Activated CD8-positive, alpha-beta T cell treated with anti-CD3 and anti-CD28 coated beads, Interleukin-2, amount 10 ng/mL, durations not matched to agents 7 days and 5 days (primary cell): ENCODE measurements around the gene TEX11. TPM values are rescaled to one million over a fixed set of nuclear protein-coding genes. Genes with fewer than 3 reads are reported as not detected.
"Not testable (repeated sequence)": the region's sequence is repeated elsewhere in the genome, so short reads cannot be mapped to it uniquely, and the experiment has no call there.

Experiments used
- ATAC-seq: fragments of 150-1000 bp; cut with Tn5 transposase; one replicate; pipeline ENCODE4 v1.10.0; 2021; ENCODE audit warnings: moderate library complexity
- CTCF ChIA-PET: fragments of 350-600 bp; sonication (Branson Sonifier 250); formaldehyde crosslinking; loops from one replicate; lab custom pipeline; 2021; ENCODE audit warnings: antibody characterized with exemption; lab: Charles Lee
- POLR2A ChIA-PET: fragments of 350-600 bp; sonication (Branson Sonifier 250); formaldehyde crosslinking; loops from one replicate; lab custom pipeline; 2021; ENCODE audit warnings: antibody characterized with exemption; lab: Charles Lee
- DNase-seq: peaks from one replicate; pipeline ENCODE4 v3.0.0-alpha.2; 2020
- H3K27ac Mint-ChIP-seq: one replicate; pipeline ENCODE4 v1.8.0; 2021; ENCODE audit warnings: mild to moderate bottlenecking, mixed read lengths
- H3K27me3 Mint-ChIP-seq: one replicate; pipeline ENCODE4 v1.8.0; 2021; ENCODE audit warnings: low read depth, mixed read lengths
- H3K36me3 Mint-ChIP-seq: one replicate; pipeline ENCODE4 v1.8.0; 2021; ENCODE audit warnings: low read depth, mixed read lengths
- H3K4me1 Mint-ChIP-seq: one replicate; pipeline ENCODE4 v1.8.0; 2021; ENCODE audit warnings: low read depth, mixed read lengths
- H3K4me3 Mint-ChIP-seq: one replicate; pipeline ENCODE4 v1.8.0; 2021; ENCODE audit warnings: mild to moderate bottlenecking, mixed read lengths
- H3K9me3 Mint-ChIP-seq: one replicate; pipeline ENCODE4 v1.8.0; 2022; ENCODE audit warnings: mixed read lengths; ENCODE audit not compliant: insufficient read depth
- total RNA-seq, 2 experiments: library from RNA; stranded (reverse); gene quantifications; one replicate each; pipeline ENCODE4 v1.2.3, GENCODE V29; 2021

Gene TEX11
- total RNA-seq, 2 experiments from 2014 or later: not detected

DNA sequence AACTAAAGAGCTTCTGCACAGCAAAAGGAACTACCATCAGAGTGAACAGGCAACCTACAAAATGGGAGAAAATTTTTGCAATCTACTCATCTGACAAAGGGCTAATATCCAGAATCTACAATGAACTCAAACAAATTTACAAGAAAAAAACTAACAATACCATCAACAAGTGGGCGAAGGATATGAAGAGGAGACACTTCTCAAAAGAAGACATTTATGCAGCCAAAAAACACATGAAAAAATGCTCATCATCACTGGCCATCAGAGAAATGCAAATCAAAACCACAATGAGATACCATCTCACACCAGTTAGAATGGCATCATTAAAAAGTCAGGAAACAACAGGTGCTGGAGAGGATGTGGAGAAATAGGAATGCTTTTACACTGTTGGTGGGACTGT, 64.9 kb downstream of the TEX11 start:
- H3K27ac Mint-ChIP-seq, H3K27me3 Mint-ChIP-seq, POLR2A ChIA-PET, DNase-seq, H3K4me1 Mint-ChIP-seq, H3K9me3 Mint-ChIP-seq, H3K36me3 Mint-ChIP-seq, ATAC-seq, CTCF ChIA-PET, H3K4me3 Mint-ChIP-seq: not testable (repeated sequence)

DNA sequence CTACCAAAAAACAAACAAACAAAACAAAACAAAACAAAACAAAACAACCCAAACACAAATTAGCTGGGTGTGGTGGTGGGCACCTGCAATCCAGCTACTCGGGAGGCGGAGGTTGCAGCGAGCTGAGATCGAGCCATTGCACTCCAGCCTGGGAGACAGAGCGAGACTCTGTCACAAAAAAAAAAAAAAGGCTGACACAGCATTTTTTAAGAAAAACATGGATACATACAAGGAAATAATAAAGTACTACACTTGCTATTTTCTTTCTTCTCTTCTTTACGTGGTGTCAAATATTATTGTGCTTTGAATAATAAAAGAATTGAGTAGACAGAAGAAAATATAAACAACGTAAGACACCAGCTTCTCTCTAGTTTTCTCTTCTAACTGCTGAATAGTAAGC, 73.9 kb downstream of the TEX11 start:
- ChIA-PET CTCF (no interaction called here), POLR2A (no interaction called here)
- no peak for ATAC-seq
- DNase-seq: no peak
- H3K9me3 Mint-ChIP-seq: no peaks in the 10 kb centered on the region
- H3K27me3 Mint-ChIP-seq: peaks cover 4% of the 10 kb centered on the region
- H3K27ac Mint-ChIP-seq: no peak overlapping the region
- no peaks in the 10 kb centered on the region for H3K4me1 Mint-ChIP-seq
- no peaks in the 10 kb centered on the region for H3K36me3 Mint-ChIP-seq
- H3K4me3 Mint-ChIP-seq: no peak overlapping the region

DNA sequence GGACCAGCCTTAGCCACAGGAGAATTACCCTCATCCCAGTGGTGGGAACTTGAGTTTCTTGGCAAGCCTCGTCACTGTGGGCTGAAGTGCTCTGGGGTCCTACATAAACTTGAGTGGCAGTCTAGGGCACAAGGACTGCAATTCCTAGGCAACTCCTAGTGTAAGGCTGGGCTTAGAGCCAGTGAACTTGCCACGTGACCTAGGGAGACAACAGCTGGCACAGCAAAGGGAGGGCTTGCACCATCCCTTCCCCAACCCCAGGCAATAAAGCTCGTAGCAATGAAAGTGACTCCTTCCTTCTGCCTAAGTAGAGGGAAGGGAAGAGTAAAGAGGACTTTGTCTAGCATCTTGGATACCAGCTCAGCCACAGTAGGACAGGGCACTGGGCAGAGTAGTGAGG, 81.8 kb downstream of the TEX11 start:
- CTCF ChIA-PET: no interaction called here
- no peaks in the 10 kb centered on the region for H3K36me3 Mint-ChIP-seq
- ATAC-seq: no peak

DNA sequence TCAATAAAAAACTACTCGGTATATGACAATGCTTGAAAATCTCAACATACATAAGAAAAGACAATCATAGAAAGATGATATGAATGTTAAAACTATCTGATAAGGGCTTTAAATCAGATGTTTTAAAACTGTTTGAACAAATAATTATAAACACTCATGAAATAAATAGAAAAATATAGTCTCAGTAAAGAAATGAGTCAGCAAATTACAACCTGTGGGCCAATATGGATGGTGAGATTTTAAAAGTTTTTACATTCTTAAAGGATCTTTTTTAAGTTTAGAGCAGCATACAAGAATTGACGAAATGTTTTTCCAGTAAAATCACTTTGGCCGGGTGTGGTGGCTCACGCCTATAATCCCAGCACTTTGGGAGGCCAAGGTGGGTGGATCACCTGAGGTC, 83.1 kb downstream of the TEX11 start:
- ChIA-PET CTCF (no interaction called here), POLR2A (no interaction called here)
- no peaks in the 10 kb centered on the region for H3K4me1 Mint-ChIP-seq
- no peaks in the 10 kb centered on the region for H3K9me3 Mint-ChIP-seq
- no peak for DNase-seq
- no peaks in the 10 kb centered on the region for H3K36me3 Mint-ChIP-seq
- no peak overlapping the region for H3K4me3 Mint-ChIP-seq
- peaks cover 7% of the 10 kb centered on the region for H3K27me3 Mint-ChIP-seq
- no peak overlapping the region for H3K27ac Mint-ChIP-seq
- no peak for ATAC-seq

More for the DNA sequence above, 81.8 kb downstream of the TEX11 start:
- H3K9me3 Mint-ChIP-seq: no peaks in the 10 kb centered on the region
- no peaks in the 10 kb centered on the region for H3K4me1 Mint-ChIP-seq
- no peak overlapping the region for H3K4me3 Mint-ChIP-seq
- H3K27me3 Mint-ChIP-seq: peaks cover 8% of the 10 kb centered on the region
- POLR2A ChIA-PET: no interaction called here
- no peak overlapping the region for H3K27ac Mint-ChIP-seq
- DNase-seq: no peak

DNA sequence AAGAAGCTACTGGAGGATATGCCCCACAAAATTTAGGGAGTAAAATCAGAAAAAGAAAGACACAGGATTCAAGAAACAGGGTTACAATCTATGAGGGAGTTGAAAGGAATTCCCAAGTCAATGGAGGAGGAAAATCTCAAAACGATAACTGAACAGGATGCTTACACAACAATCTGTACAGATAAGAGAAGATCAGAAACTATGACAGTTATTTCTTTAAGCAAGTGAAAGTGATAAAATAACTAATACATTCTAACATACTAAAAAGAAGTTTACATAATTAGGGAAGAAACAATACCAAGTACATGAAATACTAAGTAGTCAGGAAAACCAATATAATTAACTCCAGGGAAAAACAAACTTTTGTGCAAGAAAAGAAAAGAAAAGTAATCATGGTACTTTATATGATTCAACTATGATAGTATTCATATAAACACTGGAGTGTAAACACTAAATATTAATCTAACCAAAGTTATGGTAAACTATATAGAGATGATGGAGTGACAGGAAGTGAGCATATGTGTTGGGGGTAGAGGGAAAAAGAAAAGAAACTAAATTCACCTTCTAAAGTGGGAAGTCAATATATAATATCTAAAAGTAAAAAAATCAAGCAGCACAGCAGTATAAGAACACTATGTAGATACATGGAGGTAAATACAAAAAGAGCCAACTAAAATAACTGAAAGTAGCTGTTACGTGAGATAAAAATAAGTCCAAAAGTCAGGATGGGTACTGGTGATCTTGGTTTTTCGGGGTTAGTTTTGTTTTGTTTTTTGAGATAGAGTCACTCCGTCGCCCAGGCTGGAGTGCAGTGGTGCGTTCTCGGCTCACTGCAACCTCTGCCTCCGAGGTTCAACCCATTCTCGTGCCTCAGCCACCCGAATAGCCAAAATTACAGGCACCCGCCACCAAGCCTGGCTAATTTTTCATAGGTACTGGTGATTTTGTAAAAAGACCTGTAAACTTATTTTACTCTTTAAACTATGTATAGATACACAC, 99.3 kb downstream of the TEX11 start:
- Mint-ChIP-seq H3K27me3 (no peaks in the 10 kb centered on the region), H3K4me3 (no peak overlapping the region), H3K9me3 (no peaks in the 10 kb centered on the region), H3K27ac (no peak overlapping the region), H3K4me1 (no peaks in the 10 kb centered on the region), H3K36me3 (no peaks in the 10 kb centered on the region)
- ChIA-PET CTCF (no interaction called here), POLR2A (no interaction called here)
- no peak for ATAC-seq
- no peak for DNase-seq

DNA sequence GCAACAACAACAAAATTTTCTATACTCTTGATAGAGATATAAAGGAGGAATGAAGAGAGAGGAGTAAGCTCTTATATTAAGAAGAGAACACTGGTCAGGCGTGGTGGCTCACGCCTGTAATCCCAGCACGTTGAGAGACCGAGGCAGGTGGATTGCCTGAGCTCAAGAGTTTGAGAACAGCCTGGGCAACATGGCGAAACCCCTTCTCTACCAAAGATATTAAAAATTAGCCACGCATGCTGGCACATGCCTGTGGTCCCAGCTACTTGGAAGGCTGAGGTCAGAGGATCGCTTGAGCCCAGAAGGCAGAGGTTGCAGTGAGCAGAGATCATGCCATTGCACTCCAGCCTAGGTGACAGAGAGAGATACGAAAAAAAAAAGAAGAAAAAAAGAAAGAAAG, 102.4 kb downstream of the TEX11 start:
- DNase-seq: no peak
- POLR2A ChIA-PET: no interaction called here
- H3K36me3 Mint-ChIP-seq: no peaks in the 10 kb centered on the region

DNA sequence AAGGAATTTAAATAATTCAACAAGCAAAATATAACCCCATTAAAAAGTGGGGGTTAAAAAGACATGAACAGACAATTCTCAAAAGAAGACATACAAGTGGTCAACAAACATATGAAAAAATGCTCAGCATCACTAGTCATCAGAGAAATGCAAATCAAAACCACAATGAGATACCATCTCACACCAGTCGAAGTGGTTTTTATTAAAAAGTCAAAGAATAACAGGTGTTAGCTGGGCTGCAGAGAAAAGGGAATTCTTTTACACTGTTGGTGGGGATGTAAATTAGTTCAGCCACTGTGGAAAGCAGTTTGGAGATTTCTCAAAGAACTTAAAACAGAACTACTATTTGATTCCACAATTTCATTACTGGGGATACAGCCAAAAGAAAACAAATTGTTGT, 111.8 kb downstream of the TEX11 start:
- H3K4me3 Mint-ChIP-seq, H3K4me1 Mint-ChIP-seq, H3K9me3 Mint-ChIP-seq, DNase-seq, ATAC-seq, H3K27ac Mint-ChIP-seq, CTCF ChIA-PET, H3K36me3 Mint-ChIP-seq, POLR2A ChIA-PET: not testable (repeated sequence)
- peaks cover 17% of the 10 kb centered on the region for H3K27me3 Mint-ChIP-seq

More for the DNA sequence above, 102.4 kb downstream of the TEX11 start:
- no peak overlapping the region for H3K27ac Mint-ChIP-seq
- H3K27me3 Mint-ChIP-seq: no peaks in the 10 kb centered on the region
- no peaks in the 10 kb centered on the region for H3K9me3 Mint-ChIP-seq
- ATAC-seq: no peak
- CTCF ChIA-PET: no interaction called here
- no peaks in the 10 kb centered on the region for H3K4me1 Mint-ChIP-seq
- H3K4me3 Mint-ChIP-seq: no peak overlapping the region

DNA sequence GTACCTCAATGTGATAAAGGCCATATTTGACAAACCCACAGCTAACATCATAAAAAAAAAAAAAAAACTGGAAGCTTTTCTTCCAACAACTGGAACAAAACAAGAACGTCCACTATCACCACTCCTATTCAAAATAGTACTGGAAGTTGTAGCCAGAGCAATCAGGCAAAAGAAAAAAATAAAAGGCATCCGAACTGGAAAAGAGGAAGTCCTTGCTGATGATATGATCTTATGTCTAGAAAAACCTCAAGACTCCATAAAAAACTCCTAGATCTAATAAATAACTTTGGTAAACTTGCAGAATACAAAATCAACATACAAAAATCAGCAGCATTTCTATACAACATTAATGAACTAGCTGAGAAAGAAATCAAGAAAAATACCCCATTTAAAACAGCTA, 134.3 kb downstream of the TEX11 start:
- ATAC-seq (no peak), DNase-seq (no peak)
- ChIA-PET POLR2A (no interaction called here), CTCF (no interaction called here)
- Mint-ChIP-seq H3K4me1 (no peaks in the 10 kb centered on the region), H3K27me3 (peaks cover 2% of the 10 kb centered on the region), H3K36me3 (no peaks in the 10 kb centered on the region), H3K4me3 (no peak overlapping the region), H3K9me3 (no peaks in the 10 kb centered on the region), H3K27ac (no peak overlapping the region)

DNA sequence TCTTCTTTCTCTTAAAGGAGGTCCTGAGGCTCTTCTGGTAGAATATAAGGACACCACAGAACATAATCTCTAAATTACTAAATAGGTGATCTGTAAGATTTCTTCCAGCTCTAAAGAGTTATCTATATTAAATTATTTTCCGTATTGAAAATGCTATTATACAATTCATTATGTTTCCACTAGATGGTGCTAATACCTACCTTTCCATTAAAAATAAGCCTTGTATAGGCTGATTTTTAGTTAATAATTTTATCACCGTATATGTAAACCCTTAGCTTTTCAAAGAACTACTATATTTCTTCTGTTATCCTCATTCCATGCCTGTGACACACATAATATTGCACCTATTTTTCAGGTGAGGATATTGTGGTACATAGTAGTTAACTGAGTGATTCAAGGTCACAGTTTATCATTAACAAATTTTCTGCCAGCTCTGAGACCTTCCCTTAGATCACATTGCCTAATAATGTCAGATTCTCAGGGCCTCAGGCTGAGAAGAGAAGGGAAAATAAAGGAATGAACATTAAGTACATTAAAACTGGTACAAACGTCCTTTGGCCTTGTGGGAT, 138.8 kb downstream of the TEX11 start:
- H3K36me3 Mint-ChIP-seq: no peaks in the 10 kb centered on the region
- CTCF ChIA-PET: interaction anchor here (1.1 to 1.2 kb wide), 2 partner anchors 14 to 201 kb away, joined by 3 to 7 read pairs; no protein-coding TSS in a partner anchor
- no peak for DNase-seq
- H3K4me3 Mint-ChIP-seq: no peak overlapping the region
- no peaks in the 10 kb centered on the region for H3K9me3 Mint-ChIP-seq
- H3K27me3 Mint-ChIP-seq: no peaks in the 10 kb centered on the region
- H3K27ac Mint-ChIP-seq: no peak overlapping the region
- POLR2A ChIA-PET: no interaction called here
- ATAC-seq: no peak
- no peaks in the 10 kb centered on the region for H3K4me1 Mint-ChIP-seq

DNA sequence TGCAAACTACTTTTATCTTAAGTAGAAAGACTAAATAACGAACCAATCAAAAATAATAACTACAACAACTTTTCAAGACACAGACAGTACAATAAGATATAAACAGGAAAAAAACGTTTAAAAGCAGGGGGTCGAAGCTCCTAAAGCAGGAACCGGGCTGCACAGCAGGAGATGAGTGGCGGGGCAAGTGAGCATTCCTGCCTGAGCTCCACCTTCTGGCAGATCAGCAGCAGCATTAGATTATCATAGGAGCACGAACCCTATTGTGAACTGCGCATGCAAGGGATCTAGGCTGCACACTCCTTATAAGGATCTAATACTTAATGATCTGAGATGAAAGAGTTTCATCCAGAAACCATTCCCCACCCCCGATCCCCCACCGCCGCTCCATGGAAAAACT, 146.2 kb downstream of the TEX11 start:
- Mint-ChIP-seq H3K9me3 (no peaks in the 10 kb centered on the region), H3K36me3 (no peaks in the 10 kb centered on the region), H3K4me3 (no peak overlapping the region), H3K4me1 (no peaks in the 10 kb centered on the region), H3K27ac (no peak overlapping the region), H3K27me3 (no peaks in the 10 kb centered on the region)
- POLR2A ChIA-PET: no interaction called here
- ATAC-seq: no peak
- no peak for DNase-seq
- CTCF ChIA-PET: no interaction called here

DNA sequence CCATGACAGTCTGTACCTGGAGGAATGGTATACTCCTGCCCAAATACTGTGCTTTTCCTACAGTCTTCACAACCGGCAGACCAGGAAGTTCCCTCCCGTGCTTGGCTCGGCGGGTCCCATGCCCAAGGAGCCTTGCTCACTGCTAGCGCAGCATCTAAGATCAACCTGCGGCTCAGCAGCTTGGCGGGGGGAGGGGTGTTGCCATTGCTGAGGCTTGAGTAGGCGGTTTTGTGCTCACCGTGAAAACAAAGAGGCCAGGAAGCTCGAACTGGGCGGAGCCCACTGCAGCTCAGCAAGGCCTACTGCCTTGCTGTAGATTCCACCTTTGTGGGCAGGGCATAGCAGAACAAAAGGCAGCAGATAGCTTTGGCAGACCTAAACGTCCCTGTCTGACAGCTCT, 152.7 kb downstream of the TEX11 start:
- H3K36me3 Mint-ChIP-seq: peaks cover 3% of the 10 kb centered on the region
- CTCF ChIA-PET: interaction anchor here (1.0 to 1.1 kb wide), 2 partner anchors 11 to 14 kb away, joined by 3 read pairs; no protein-coding TSS in a partner anchor
- DNase-seq (peak; percentile 74), ATAC-seq (peak; percentile 69)
- no peaks in the 10 kb centered on the region for H3K9me3 Mint-ChIP-seq
- H3K4me1 Mint-ChIP-seq: peaks cover 25% of the 10 kb centered on the region
- peak overlapping the region; percentile 63 for H3K27ac Mint-ChIP-seq
- POLR2A ChIA-PET: no interaction called here
- H3K4me3 Mint-ChIP-seq: no peak overlapping the region
- no peaks in the 10 kb centered on the region for H3K27me3 Mint-ChIP-seq

DNA sequence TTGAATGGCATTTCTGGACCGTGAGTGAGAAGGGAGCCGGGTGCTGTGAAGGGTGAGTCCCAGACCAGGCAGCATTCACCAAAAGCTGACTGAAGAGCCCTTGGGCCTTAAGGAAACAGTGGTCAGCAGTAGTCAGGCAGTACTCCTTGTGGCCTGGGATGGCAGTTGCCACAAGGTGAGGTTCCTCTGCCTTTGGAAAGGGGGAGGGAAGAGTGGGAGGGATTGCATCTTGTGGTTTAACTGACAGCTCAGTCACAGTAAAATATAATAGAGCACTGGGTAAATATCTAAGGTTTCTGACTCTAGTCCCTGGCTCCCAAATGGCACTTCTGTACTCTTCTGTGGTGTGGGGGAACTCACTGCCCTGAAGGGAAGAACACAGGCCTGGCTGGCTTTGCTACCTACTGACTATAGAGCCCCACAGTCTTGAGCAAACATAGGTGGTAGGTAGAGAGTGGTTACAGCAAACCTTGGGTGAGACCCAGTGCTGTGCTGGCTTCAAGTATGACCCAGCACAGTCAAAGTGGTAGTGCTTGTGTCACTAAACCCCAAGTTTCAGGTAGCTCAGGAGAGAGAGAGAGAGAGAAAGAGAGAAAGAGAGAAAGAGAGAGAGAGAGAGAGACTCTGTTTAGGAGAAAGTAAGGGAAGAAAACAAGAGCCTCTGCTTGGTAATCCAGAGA, 154.2 kb downstream of the TEX11 start:
- Mint-ChIP-seq H3K36me3 (peaks cover 3% of the 10 kb centered on the region), H3K9me3 (no peaks in the 10 kb centered on the region), H3K4me3 (no peak overlapping the region), H3K4me1 (peaks cover 25% of the 10 kb centered on the region), H3K27ac (no peak overlapping the region), H3K27me3 (no peaks in the 10 kb centered on the region)
- ChIA-PET CTCF (no interaction called here), POLR2A (no interaction called here)
- no peak for ATAC-seq
- DNase-seq: no peak
